ENCODE results near the gene S100A10.
A peak's percentile ranks its signal among the peaks of the same experiment; 100 is the strongest.

The S100A10 gene

DNA sequence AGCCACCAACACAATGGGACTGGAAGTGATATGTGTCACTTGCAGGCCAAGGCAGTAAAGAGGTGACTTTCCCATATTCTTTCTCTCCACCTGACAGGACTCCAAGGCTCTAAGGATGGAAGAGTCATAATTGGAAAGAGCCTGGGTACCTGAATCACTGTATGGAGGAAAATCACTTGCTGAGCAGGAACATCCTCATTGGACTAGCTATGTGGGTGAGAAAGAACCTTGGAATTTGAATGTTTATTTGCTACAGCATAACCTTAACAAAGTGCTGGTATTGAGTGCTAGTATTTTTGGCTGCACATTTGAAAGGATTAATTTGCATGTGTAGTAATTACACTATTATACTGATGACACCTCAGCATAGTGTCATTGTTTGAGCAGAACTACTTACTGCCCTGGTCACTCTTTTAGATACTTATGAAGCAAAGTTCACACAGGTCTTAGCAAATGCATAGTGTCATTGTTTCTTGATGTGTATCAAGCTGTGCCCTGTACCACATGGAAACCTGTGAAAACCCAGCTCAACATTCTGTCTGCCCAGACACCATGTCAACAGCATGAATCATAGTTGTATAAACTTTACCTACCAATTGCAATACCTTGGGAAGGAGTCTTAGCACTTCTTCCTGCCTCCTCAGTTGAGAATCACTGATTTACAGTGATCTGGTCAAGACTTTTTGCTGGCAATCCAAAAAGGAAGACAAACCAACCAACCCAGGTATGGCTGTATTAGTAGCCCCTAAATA lies 5.1 kb upstream of the S100A10 start:
- Histone ChIP-seq H3K9me3 (ENCODE audit: control insufficient read depth in 1 of 2, low read length in 2 of 2) (no peaks in the 10 kb centered on the region), H3K4me1 (ENCODE audit: control insufficient read depth in 1 of 2, insufficient read depth in 2 of 2, low read length in 2 of 2) (peaks cover 10 to 20% of the 10 kb centered on the region in 2 donors), H3K27ac (ENCODE audit: low read depth, low read length) (no peak overlapping the region), H3K4me3 (ENCODE audit: low read depth in 1 of 2, low read length in 2 of 2) (no peak overlapping the region), H3K36me3 (ENCODE audit: control insufficient read depth in 1 of 2, insufficient read depth in 2 of 2, low read length in 2 of 2) (no peaks in the 10 kb centered on the region), H3K27me3 (ENCODE audit: control insufficient read depth in 1 of 2, insufficient read depth in 2 of 2, low read length in 2 of 2) (no peaks in the 10 kb centered on the region), H3K9ac (ENCODE audit: low read depth in 1 of 2, low read length in 2 of 2) (no peak overlapping the region)

DNA sequence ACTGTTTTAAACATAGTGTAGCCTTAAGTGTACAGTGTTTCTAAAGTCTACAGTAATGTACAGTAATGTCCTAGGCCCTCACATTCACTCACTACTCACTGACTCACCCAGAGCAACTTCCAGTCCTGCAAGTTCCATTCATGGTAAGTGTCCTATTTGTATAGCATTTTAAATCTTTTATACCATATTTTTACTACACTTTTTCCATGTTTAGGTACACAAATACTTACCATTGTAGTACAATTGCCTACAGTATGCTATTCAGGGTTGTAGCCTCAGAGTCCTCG lies 3.6 kb upstream of the S100A10 start:
- Histone ChIP-seq H3K27me3 (ENCODE audit: control insufficient read depth in 1 of 2, insufficient read depth in 2 of 2, low read length in 2 of 2) (no peaks in the 10 kb centered on the region), H3K27ac (ENCODE audit: low read depth, low read length) (no peak overlapping the region), H3K4me1 (ENCODE audit: control insufficient read depth in 1 of 2, insufficient read depth in 2 of 2, low read length in 2 of 2) (peaks cover 10 to 22% of the 10 kb centered on the region in 2 donors), H3K4me3 (ENCODE audit: low read depth in 1 of 2, low read length in 2 of 2) (no peak overlapping the region), H3K9ac (ENCODE audit: low read depth in 1 of 2, low read length in 2 of 2) (no peak overlapping the region), H3K9me3 (ENCODE audit: control insufficient read depth in 1 of 2, low read length in 2 of 2) (no peaks in the 10 kb centered on the region), H3K36me3 (ENCODE audit: control insufficient read depth in 1 of 2, insufficient read depth in 2 of 2, low read length in 2 of 2) (no peaks in the 10 kb centered on the region)

DNA sequence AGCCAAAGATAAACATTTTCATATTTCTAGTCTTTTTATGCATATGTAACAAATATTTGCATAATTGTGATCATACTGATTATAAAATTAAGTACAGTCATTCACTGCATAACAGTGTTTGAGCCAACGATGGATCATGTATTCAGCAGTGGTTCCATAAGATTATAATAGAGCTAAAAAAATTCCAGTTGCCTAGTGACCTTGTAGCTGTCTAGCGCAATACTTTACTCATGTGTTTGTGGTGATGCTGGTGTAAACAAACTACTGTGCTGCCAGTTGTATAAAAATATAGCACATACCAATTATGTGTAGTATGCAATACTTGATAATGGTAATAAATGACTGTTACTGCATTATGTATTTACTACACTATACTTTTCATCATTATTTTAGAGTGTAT lies 2.1 kb upstream of the S100A10 start:
- Histone ChIP-seq H3K9ac (ENCODE audit: low read depth in 1 of 2, low read length in 2 of 2) (no peak overlapping the region), H3K36me3 (ENCODE audit: control insufficient read depth in 1 of 2, insufficient read depth in 2 of 2, low read length in 2 of 2) (no peaks in the 10 kb centered on the region), H3K4me1 (ENCODE audit: control insufficient read depth in 1 of 2, insufficient read depth in 2 of 2, low read length in 2 of 2) (peaks cover 16 to 33% of the 10 kb centered on the region in 2 donors), H3K27ac (ENCODE audit: low read depth, low read length) (no peak overlapping the region), H3K9me3 (ENCODE audit: control insufficient read depth in 1 of 2, low read length in 2 of 2) (no peaks in the 10 kb centered on the region), H3K4me3 (ENCODE audit: low read depth in 1 of 2, low read length in 2 of 2) (no peak overlapping the region), H3K27me3 (ENCODE audit: control insufficient read depth in 1 of 2, insufficient read depth in 2 of 2, low read length in 2 of 2) (no peaks in the 10 kb centered on the region)

DNA sequence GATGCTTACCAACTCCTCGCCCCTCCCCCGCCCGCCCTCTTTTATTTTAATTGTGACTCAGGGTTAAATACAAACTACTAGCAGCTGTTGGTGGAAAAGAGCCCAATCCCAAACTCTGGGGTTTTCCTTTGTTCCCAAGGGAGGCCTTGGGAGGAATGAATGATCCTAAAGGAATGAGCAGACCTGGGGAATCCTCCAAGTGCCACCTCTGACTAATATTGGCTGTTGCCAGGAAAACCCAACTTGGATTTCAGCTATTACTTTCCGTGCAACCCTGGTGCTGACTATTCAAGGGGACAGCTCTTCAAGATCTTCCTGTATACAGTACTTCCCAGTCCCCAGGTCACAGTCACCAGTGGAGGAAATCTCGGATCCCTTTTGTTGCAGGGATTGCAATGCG lies 1.3 kb upstream of the S100A10 start:
- Histone ChIP-seq H3K4me1 (ENCODE audit: control insufficient read depth in 1 of 2, insufficient read depth in 2 of 2, low read length in 2 of 2) (peaks cover 24 to 41% of the 10 kb centered on the region in 2 donors), H3K27ac (ENCODE audit: low read depth, low read length) (no peak overlapping the region), H3K27me3 (ENCODE audit: control insufficient read depth in 1 of 2, insufficient read depth in 2 of 2, low read length in 2 of 2) (no peaks in the 10 kb centered on the region), H3K4me3 (ENCODE audit: low read depth in 1 of 2, low read length in 2 of 2) (no peak overlapping the region), H3K9ac (ENCODE audit: low read depth in 1 of 2, low read length in 2 of 2) (no peak overlapping the region), H3K36me3 (ENCODE audit: control insufficient read depth in 1 of 2, insufficient read depth in 2 of 2, low read length in 2 of 2) (no peaks in the 10 kb centered on the region), H3K9me3 (ENCODE audit: control insufficient read depth in 1 of 2, low read length in 2 of 2) (no peaks in the 10 kb centered on the region)

DNA sequence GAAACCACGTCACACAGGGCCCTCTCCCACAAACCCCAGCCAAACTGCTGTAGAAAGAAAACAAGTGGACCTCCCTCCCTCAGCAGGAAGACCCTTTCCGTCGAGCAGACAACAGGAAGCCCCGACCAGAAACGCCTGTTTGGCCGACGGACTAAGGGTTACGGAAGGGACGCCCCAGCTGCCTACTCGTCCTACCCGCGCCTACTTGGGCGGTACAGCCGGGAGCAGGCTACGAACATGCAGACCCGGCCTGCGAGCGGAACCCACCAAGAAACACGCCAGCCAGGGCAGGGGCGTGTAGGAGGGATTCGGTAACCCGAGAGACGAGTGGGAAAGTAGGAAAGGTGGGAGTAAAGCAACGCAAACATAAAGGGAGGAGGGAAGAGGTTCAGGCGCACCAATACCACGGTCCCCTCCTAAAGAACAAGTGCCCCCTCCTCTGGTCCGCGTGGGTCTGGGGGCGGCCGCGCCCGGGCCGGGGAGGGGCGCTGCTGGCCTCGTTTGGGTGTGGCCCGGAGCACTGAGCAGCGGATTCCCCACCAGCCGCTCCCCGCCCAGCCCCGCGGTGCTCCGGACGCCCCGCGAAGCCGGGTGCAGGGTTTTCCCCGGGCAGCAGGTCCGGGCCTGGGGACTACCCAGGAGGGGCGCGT lies 450 bp downstream of the S100A10 start:
- H3K9ac ChIP-seq (ENCODE audit: low read depth in 1 of 2, low read length in 2 of 2): peak overlapping the region; percentile 81 to 98
- peaks cover 42 to 59% of the 10 kb centered on the region in 2 donors for H3K4me1 ChIP-seq (ENCODE audit: control insufficient read depth in 1 of 2, insufficient read depth in 2 of 2, low read length in 2 of 2)
- H3K9me3 ChIP-seq (ENCODE audit: control insufficient read depth in 1 of 2, low read length in 2 of 2): no peaks in the 10 kb centered on the region
- H3K27me3 ChIP-seq (ENCODE audit: control insufficient read depth in 1 of 2, insufficient read depth in 2 of 2, low read length in 2 of 2): no peaks in the 10 kb centered on the region
- H3K4me3 ChIP-seq (ENCODE audit: low read depth in 1 of 2, low read length in 2 of 2): peak overlapping the region; percentile 82 to 98
- peak overlapping the region; percentile 93 for H3K27ac ChIP-seq (ENCODE audit: low read depth, low read length)
- no peaks in the 10 kb centered on the region for H3K36me3 ChIP-seq (ENCODE audit: control insufficient read depth in 1 of 2, insufficient read depth in 2 of 2, low read length in 2 of 2)

DNA sequence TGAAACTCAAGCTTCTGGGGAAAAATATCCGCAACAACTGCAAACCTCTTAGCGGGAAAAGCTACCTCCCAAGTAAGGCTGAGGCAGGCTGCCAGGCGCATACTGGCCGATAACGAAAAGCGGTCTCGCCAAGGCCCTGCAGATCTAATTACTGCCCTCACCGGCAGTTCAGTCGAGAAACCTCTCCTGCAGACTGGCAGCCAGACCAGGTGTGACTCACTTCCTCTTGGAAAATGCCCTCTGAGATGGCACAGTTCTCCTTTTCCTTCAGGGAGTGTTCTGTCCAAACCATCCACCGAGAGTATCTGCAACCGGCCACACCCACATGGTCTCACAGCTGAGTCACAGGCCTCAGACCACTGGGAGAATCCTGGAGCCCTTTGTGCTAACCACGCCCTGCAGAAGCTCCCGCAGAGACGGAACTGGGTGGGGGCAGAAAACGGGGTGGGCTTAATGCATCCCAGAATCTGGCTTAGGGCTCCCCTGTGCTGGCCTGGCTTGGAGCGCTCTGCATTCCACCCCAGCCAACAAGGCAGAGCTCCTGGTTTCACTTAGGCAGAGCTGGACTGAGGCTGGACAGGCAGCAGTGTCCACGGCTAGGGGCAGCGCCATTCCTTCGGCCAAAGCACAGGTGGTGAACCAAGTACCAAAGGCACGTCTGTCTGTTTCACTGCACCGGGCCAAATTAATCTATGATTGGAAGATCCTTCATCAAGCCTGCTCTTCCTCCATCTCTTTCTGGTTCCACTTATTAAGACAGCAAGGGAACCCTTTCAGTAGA lies 1.2 kb downstream of the S100A10 start:
- Histone ChIP-seq H3K4me3 (ENCODE audit: low read depth in 1 of 2, low read length in 2 of 2) (peak overlapping the region; percentile 82 to 98), H3K4me1 (ENCODE audit: control insufficient read depth in 1 of 2, insufficient read depth in 2 of 2, low read length in 2 of 2) (peaks cover 47 to 66% of the 10 kb centered on the region in 2 donors), H3K27ac (ENCODE audit: low read depth, low read length) (peak overlapping the region; percentile 93), H3K9me3 (ENCODE audit: control insufficient read depth in 1 of 2, low read length in 2 of 2) (no peaks in the 10 kb centered on the region), H3K9ac (ENCODE audit: low read depth in 1 of 2, low read length in 2 of 2) (peak overlapping the region; percentile 81 to 98), H3K36me3 (ENCODE audit: control insufficient read depth in 1 of 2, insufficient read depth in 2 of 2, low read length in 2 of 2) (no peaks in the 10 kb centered on the region), H3K27me3 (ENCODE audit: control insufficient read depth in 1 of 2, insufficient read depth in 2 of 2, low read length in 2 of 2) (no peaks in the 10 kb centered on the region)

DNA sequence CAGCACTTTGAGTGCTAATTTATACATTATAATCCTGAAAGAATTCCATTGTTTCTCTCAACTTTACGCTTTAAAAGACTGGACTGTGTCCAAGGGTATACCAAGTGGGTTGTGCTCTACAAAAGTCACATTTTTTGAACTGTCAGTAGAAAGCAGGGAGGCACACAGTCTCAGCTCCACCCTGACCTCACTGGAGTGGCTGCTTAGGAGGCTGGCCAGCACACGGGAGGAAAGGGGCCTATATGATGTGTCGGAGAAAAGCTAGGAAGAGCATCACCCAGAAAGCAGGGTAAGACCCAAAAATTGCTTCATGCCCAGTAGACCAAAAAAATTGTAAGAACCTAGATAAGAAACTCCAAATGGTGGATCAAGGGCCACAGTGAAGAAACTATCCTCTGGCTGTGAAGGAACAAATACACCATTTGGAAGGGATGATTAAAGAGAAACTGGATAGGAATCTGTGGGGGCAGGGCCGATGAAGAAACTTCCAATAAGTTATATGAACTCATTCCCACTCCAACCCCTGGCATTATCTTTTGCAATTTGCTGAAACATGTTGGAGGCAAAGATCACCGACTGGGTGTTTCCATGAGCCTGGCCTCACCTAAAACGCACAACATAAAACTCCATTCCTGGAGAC lies 1.9 kb downstream of the S100A10 start:
- H3K9ac ChIP-seq (ENCODE audit: low read depth in 1 of 2, low read length in 2 of 2): peak overlapping the region; percentile 81 to 98
- no peaks in the 10 kb centered on the region for H3K27me3 ChIP-seq (ENCODE audit: control insufficient read depth in 1 of 2, insufficient read depth in 2 of 2, low read length in 2 of 2)
- peak overlapping the region; percentile 82 to 98 for H3K4me3 ChIP-seq (ENCODE audit: low read depth in 1 of 2, low read length in 2 of 2)
- H3K4me1 ChIP-seq (ENCODE audit: control insufficient read depth in 1 of 2, insufficient read depth in 2 of 2, low read length in 2 of 2): peaks cover 47 to 66% of the 10 kb centered on the region in 2 donors
- peak overlapping the region; percentile 93 for H3K27ac ChIP-seq (ENCODE audit: low read depth, low read length)
- no peaks in the 10 kb centered on the region for H3K36me3 ChIP-seq (ENCODE audit: control insufficient read depth in 1 of 2, insufficient read depth in 2 of 2, low read length in 2 of 2)
- no peaks in the 10 kb centered on the region for H3K9me3 ChIP-seq (ENCODE audit: control insufficient read depth in 1 of 2, low read length in 2 of 2)

DNA sequence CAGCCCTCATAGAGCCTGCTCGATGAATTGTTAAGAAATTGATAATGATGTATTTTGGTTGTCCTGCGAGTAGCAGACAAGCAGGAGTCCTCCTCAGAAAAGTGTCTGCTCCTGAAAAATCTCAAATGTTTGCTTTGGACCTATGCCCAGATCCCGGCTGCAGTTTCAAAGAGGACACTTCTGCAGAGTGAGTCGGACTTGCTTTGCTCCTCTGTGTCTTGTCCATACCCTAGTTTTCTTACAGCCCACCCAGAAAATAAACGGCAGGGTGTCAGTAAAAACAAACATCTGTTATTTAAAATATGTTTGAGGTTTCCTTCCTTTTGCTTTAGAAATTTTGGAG lies 2.8 kb downstream of the S100A10 start:
- H3K36me3 ChIP-seq (ENCODE audit: control insufficient read depth in 1 of 2, insufficient read depth in 2 of 2, low read length in 2 of 2): peaks cover 3 to 7% of the 10 kb centered on the region in 2 donors
- no peaks in the 10 kb centered on the region for H3K27me3 ChIP-seq (ENCODE audit: control insufficient read depth in 1 of 2, insufficient read depth in 2 of 2, low read length in 2 of 2)
- peaks cover 48 to 59% of the 10 kb centered on the region in 2 donors for H3K4me1 ChIP-seq (ENCODE audit: control insufficient read depth in 1 of 2, insufficient read depth in 2 of 2, low read length in 2 of 2)
- peak overlapping the region; percentile 4 to 98 for H3K9ac ChIP-seq (ENCODE audit: low read depth in 1 of 2, low read length in 2 of 2)
- H3K9me3 ChIP-seq (ENCODE audit: control insufficient read depth in 1 of 2, low read length in 2 of 2): no peaks in the 10 kb centered on the region
- no peak overlapping the region for H3K27ac ChIP-seq (ENCODE audit: low read depth, low read length)
- peak overlapping the region; percentile 82 to 98 for H3K4me3 ChIP-seq (ENCODE audit: low read depth in 1 of 2, low read length in 2 of 2)

DNA sequence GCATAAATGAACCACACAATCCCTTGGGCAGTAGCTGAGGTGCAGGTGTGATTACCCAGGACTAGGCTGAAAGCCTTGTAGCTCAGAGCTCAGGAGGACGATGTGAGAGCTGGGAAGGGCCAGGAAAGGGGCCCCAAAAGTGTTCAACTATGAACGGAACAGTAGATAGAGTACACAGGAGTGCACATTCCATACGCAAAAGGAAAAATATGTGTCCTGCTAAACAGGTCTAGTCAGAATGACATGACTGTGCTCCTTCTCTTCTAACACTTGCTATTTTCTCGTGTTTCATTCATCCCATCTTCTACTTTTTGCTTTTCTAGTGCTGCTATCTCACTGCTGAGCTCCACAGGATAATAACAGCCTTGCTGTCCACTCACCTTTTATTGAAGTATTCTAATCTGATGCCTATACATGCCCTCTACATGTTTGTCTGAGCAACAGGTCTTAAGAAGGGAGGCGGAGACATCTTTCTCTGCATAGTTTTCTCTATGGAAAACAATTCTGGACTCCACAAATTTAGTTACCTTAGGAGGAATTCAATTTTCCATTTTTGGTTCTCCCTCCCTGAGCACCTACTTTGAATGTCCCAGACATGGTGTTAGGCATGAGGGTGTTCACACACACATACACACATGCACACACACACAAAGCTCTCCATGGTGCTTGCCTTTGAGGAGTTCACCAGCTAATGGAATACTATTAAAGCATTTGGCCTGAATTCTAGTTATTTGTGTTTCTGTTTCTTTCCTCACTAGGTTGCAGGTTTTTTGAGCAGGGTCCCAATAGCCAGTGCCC lies 3.4 kb downstream of the S100A10 start:
- Histone ChIP-seq H3K4me1 (ENCODE audit: control insufficient read depth in 1 of 2, insufficient read depth in 2 of 2, low read length in 2 of 2) (peaks cover 51 to 62% of the 10 kb centered on the region in 2 donors), H3K27me3 (ENCODE audit: control insufficient read depth in 1 of 2, insufficient read depth in 2 of 2, low read length in 2 of 2) (no peaks in the 10 kb centered on the region), H3K9ac (ENCODE audit: low read depth in 1 of 2, low read length in 2 of 2) (peak overlapping the region; percentile 1 to 4), H3K27ac (ENCODE audit: low read depth, low read length) (no peak overlapping the region), H3K9me3 (ENCODE audit: control insufficient read depth in 1 of 2, low read length in 2 of 2) (no peaks in the 10 kb centered on the region), H3K4me3 (ENCODE audit: low read depth in 1 of 2, low read length in 2 of 2) (peak overlapping the region; percentile 22 to 98), H3K36me3 (ENCODE audit: control insufficient read depth in 1 of 2, insufficient read depth in 2 of 2, low read length in 2 of 2) (peaks cover 9 to 13% of the 10 kb centered on the region in 2 donors)
